Skeletal muscle cell (primary cell): ENCODE measurements around the gene ADRM1.

ENCODE experiments used
- DNase-seq: peaks from one replicate; pipeline ENCODE4 v3.0.0-alpha.2; 2010; ENCODE audit warnings: low read depth
- H3K4me3 ChIP-seq: 2 replicates; pipeline ENCODE4 v1.5.1; 2011; ENCODE audit warnings: low read depth, mild to moderate bottlenecking, control low read depth, low read length, moderate library complexity

ADRM1 gene

GRCh38 chr20:62276439-62276838 lies 26.4 kb upstream of the ADRM1 start:
- H3K4me3 ChIP-seq, result no peak overlapping the region
- no peak for DNase-seq

DNA sequence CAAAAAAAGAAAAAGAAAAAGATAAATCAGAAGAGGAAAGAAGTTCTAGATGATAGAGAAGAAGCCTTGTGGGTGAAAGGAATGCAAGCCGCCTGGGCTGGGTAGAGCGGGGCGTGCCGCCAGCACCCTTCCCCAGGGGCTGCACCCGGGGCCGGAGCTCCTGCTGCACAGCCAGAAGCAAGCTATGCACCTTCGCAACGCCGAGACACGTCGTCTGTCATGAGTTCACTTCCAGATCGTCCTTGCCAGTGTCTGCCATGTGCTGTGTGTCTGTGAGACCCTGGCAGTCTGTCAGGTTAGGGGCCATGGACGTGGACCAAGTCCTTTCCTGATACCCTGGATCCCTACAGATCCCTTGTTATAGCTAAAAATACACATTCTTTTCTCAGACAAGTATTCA lies 25.5 kb upstream of the ADRM1 start:
- DNase-seq, result no peak
- no peak overlapping the region for H3K4me3 ChIP-seq

DNA sequence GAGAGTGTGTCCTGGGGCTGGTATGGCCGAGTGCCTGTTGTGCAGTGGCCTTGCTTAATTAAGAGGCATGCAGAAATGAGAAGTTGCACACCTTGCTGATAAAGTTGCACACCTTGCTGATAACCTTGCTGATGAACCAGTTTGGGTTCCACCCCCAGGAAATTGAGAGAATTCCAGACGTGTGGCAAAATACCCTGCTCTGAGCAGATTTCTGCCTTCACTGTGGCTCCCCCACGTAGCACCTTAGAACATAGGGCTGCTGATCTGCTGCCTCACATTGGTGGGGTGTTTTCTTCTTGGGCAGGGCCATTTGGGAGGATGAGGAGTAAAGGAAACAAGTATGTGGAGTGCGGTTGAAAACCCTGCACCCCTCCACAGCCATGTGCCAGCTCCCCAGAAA lies 22.5 kb upstream of the ADRM1 start:
- H3K4me3 ChIP-seq, result no peak overlapping the region
- DNase-seq, result no peak

DNA sequence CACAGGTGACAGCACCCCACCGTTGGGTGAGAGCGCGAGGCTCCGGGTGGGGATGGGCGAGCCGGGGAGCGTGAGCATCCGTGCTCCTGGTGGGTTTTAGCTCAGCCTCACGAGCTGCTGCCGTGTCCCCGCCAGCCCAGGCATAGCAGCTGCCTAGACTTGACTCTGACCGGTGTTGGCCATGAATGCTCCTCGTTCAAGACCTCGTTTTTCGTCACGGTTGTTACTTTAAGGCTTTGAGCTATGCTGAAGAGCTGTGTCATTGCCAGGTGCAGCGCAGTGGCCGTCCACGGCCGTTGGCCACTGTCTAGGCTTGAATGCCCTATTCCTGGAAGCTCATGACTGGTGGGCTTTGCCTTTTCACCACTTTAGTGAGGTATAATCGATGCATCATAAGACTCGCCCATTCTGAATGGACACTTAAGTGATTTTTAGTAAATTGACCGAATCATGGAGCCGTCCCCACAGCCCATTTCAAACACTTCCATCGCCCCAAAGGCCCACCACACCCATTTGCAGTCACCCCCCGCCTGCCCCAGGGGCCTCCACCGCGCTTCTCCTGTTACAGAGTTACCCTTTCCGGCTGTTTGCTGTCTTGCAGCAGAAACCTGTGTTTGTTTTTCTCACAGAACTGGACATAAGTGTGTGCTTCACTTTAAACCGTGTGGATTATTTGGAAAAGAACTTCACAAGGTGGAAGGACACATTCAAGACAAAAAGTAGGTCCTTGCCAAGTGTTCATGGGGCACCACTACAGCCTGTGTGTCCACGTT lies 21.4 kb upstream of the ADRM1 start:
- no peak for DNase-seq
- H3K4me3 ChIP-seq, result no peak overlapping the region

GRCh38 chr20:62282103-62282502 lies 20.7 kb upstream of the ADRM1 start:
- no peak overlapping the region for H3K4me3 ChIP-seq
- DNase-seq, result no peak

GRCh38 chr20:62282877-62283503 lies 19.8 kb upstream of the ADRM1 start:
- no peak for DNase-seq
- no peak overlapping the region for H3K4me3 ChIP-seq

DNA sequence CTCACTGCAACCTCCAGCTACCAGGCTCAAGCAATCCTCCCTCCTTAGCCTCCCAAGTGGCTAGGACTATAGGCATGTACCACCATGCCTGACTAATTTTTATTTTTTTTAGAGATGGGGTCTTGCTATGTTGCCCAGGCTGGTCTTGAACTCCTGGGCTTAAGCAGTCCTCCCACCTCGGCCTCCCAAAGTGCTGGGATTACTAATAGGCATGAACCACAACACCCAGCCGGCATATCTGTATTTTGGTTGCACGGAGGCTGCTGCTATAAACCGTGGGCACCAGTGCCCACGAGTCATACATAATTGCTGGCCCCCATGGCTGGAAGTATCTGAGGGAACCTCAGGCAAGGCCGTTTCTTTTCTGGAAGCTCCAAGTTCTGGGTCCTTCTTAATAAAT lies 18.3 kb upstream of the ADRM1 start:
- no peak overlapping the region for H3K4me3 ChIP-seq
- no peak for DNase-seq

GRCh38 chr20:62285151-62285550 lies 17.6 kb upstream of the ADRM1 start:
- H3K4me3 ChIP-seq, result no peak overlapping the region
- DNase-seq, result no peak

DNA sequence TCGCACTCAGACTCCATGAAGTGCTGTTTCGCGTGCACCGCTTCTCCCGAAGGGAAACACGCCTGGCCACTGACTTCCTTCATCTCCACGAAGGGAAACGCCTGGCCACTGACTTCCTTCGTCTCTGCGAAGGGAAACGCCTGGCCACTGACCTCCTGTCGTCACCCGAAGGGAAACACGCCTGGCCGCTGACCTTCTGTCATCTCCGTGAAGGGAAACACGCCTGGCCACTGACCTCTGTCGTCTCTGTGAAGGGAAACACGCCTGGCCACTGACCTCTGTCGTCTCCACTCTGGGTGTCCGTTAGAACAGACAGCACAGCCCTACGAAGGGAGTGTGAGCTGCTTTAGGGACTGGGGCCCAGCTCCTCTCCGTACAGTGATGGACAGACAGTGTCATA lies 17.1 kb upstream of the ADRM1 start:
- DNase-seq, result no peak
- H3K4me3 ChIP-seq, result no peak overlapping the region

DNA sequence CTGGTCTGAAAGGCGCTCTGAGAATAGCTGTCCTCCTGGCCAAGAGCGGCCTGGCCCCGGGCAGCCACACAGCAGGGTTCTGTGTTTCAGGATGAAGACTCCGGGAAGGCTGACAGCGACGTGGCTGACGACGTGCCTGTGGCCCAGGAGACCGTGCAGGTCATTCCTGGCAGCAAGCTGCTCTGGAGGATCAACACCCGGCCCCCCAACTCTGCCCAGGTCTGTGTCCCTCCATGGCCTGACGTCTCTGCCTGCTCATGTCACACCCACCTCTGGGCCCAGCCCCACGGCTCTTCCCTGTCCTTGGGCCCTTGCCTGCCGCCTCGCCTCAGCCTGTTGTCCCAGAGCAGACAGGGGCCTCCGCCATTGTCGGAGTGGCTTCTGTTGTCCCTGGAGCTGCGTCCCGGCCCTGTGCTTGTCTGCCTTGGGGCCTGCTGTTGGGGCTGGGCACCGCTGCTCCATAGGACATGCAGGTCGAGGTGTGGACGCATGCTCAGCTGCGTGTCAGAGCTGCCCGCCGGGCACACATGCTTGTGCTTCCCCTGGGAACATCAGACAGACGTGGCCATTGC lies 16.2 kb upstream of the ADRM1 start:
- DNase-seq, result no peak
- no peak overlapping the region for H3K4me3 ChIP-seq

DNA sequence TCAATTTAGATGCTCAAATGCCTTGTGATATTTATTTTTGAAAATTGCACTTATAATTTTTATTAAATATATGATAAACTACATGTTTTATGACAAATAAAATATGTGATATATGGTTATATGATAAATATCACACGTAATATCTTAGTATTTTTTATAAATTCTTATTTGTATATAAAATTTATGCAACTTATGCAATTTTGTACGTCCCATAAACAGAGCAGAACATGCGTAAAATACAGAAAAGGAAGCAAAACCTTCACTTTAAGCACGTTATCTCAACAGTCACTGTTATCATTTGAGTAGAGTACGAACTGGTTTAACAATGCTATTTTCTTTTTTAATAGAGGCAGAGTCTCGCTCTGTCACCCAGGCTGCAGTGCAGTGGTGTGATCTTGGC lies 15.7 kb upstream of the ADRM1 start:
- DNase-seq, result no peak
- H3K4me3 ChIP-seq, result no peak overlapping the region

DNA sequence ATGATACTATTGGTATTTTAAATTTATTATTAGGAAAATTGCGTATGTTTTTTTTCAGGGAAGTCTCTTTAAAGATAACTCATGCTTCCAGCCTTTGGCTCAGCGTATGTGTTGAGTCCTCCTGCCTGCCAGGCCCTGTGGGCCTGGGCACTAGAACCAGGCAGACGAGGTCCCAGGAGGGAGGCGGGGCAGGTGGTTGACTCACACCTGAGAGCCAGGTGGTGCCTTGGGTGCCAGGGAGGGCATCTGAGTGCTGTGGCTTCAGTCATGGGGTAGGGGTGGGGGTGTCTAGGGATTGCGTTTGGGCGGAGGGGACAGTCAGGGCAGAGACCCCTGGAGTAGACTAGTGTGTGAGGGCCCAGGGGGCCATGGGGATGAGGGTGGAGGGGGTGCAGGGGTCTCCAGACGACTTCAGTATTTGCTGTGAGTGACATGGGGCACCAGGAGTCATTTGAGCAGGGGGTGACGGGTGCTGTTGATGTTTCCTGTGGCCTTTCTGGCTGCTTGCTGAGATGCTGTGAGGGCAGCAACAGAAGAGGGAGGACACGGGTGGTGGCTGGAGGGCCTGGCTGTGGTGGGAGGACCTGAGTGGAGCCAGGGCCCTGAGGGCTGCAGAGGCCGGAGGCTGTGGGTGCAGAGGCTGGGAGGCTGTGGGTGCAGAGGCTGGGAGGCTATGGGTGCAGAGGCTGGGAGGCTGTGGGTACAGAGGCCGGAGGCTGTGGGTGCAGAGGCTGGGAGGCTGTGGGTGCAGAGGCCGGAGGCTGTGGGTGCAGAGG lies 14.8 kb upstream of the ADRM1 start:
- no peak overlapping the region for H3K4me3 ChIP-seq

DNA sequence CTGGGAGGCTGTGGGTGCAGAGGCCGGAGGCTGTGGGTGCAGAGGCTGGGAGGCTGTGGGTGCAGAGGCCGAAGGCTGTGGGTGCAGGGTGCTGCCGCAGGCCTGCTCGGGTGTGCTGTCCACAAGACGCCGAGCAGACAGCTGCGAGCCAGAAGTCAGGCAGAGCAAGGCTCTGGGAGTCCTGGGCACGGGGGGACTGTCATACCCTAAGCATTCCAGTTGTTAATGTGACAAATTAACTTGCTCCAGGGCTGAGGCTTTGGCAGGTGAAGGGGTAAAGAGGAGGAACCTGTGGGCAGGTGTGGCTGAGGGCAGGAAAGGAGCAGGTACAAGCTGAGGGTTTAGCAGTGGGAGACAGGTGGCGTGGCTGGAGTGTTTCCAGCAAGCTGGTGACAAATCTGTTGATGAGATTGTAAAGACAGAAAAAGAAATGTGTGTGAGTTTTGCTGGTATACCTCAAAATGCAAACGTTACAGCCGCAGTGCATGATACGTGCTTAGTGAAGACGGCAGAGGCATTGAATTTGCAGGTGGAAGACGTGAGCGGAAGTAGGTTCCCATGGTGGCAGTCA lies 14.2 kb upstream of the ADRM1 start:
- DNase-seq, result no peak
- no peak overlapping the region for H3K4me3 ChIP-seq

More for the DNA sequence above, 14.8 kb upstream of the ADRM1 start:
- DNase-seq, result no peak

DNA sequence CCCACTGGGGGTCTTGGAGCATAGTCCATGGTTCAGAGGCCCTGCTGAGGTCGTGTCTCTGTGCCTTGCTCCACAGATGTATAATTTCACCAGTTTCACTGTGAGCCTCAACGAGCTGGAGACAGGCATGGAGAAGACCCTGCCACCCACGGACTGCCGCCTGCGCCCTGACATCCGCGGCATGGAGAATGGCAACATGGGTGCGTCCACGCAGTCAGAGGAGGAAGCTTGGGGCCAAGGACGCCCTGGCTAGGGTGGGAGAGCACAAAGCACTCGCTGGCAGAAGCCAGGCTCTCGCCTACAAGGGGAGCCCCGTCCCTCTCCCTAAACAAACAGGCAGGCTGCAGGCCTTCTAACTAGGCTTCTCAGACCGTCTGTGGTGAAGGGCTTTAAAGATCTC lies 13.7 kb upstream of the ADRM1 start:
- no peak overlapping the region for H3K4me3 ChIP-seq
- no peak for DNase-seq

DNA sequence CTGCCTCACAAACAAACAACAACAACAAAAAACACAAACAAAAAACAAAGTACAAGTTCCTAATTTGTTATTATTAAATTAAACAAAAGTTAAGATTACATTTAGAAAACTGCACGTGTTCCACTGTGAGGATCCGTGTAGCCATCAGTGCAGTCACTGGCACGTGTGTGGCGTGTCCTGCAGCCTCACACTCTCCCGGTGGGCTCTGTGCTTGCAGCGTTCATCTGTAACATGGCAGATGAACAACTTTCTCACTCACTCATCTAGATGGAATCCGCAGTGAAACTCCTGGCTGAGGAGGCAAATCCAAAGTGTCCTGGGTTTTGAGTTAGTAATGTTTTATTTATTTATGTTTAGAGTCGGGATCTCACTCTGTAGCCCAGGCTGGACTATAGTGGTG lies 12.9 kb upstream of the ADRM1 start:
- no peak overlapping the region for H3K4me3 ChIP-seq
- DNase-seq, result no peak

- no peak overlapping the region for H3K4me3 ChIP-seq
Measured at GRCh38 chr20:62291251-62292066, 11.3 kb upstream of the ADRM1 start.

DNA sequence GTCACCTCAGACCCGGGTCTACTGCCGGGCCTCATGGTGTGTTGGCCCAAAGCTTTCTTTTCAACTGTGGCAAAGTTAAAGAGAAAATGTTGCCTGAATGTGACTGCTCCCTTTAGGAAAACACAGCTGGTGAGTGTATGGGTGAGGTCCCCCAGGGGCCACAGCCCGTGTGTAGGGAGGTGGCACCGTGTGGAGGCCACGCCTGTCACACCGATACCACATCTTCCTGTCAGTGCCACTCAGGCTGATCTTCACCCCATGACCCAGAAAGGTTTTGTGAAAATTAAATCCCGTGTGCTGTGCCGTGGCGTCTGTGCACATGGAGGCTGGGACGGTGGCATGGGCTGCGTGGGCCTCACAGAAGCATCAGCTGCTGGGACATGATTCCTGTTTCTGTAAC lies 10.7 kb upstream of the ADRM1 start:
- H3K4me3 ChIP-seq, result no peak overlapping the region
- no peak for DNase-seq

More at GRCh38 chr20:62291251-62292066, 11.3 kb upstream of the ADRM1 start:
- no peak for DNase-seq

- no peak overlapping the region for H3K4me3 ChIP-seq
- DNase-seq, result no peak
Measured at GRCh38 chr20:62293111-62293784, 9.5 kb upstream of the ADRM1 start.

DNA sequence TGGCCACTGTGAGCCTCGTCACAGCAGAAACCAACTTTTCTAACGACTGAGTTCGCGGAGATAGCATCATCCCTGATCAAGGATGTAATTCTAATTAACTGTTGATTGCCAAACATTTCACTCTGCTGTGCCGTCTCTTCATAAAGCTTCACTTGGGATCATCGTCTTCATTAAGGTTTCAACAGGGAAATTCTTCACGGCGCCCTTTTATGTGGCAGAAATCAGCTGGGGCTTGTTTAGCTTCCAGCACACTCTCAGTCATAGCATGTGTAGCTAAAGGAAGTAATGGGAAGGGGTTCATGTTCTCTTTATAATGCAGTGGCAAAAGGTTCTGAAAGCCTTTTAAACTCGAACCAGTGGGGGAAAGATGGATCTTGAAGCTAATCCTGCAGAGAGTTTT lies 8.9 kb upstream of the ADRM1 start:
- no peak overlapping the region for H3K4me3 ChIP-seq
- no peak for DNase-seq
